Measurements from ENCODE around the gene NUBP2. TPM values are rescaled to one million over a fixed set of nuclear protein-coding genes. Genes with fewer than 3 reads are reported as not detected.
A peak's percentile ranks its signal among the peaks of the same experiment; 100 is the strongest.

Gene NUBP2
- total and polyA plus RNA-seq, 2 experiments from 2014 or later: 79.4 to 175 TPM

DNA sequence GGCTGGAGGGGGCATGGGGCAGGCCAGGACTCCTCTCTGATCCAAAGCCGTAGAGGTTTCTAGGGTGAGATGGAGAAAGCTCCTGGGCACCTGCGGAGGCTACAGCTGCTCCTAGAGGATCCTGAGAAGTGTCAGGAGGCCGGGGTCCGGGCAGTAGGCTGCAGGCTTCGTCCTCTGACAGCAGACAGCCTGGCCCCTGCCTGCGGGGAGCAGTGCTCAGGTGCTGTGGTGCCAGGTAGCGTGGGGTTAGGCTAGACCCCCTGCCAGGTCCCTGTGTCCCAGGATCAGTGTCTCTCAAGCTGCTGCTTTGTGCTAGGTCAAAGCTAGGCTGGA, 8.3 kb upstream of the NUBP2 start:
- Histone ChIP-seq H3K36me3 (ENCODE audit: insufficient read depth) (no peaks in the 10 kb centered on the region), H2AFZ (no peak overlapping the region)

DNA sequence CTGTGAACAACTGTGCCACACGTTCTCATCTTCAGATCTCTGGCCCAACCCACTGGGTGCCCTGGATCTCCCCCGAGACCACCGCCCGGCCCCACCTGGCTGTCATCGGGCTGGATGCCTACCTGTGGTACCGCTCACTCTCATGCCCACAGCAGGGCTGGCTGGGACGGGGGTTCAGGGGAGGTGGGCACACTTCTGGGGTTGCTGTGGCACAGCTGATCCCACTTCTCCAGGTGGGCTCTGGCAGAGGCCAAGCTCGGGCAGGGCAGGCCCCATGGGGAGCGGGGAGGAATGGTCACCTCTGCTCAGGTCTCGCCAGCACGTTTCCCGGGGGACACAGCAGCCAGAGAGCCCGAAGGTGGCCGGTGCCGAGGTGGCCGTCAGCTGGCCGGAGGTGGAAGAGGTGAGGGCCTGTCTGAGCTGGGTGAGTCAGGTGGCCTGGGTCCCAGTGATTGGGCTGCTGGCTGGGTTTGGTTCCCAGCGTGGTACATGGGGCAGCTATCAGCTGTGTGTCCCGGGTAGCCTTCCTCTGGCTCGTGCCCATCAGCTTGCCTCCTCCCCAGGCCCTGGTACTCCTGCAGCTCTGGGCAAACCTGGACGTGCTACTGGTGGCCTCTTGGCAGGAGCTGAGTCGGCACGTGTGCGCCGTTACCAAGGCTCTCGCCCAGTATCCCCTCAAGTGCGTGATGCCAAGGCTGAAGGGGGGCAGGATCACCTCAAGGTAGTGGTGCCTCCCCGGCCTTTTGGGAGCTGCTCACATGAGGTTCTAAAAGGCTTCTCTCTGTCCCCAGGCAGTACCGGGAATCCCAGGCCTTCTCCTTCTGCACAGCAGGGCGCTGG, 7.5 kb upstream of the NUBP2 start:
- ATAC-seq (no peak), DNase-seq (ENCODE audit: low spot score) (no peak)
- Mint-ChIP-seq H3K4me3 (peak overlapping the region; percentile 30; the same call in 1 of the 3 replicates), H3K9me3 (peaks cover 4% of the 10 kb centered on the region; the same call in 2 of the 3 replicates), H3K27me3 (ENCODE audit: insufficient read depth, low read depth, poor library complexity) (peaks cover 22% of the 10 kb centered on the region), H3K36me3 (ENCODE audit: low read depth) (peaks cover 17% of the 10 kb centered on the region), H3K4me1 (peaks cover 5% of the 10 kb centered on the region), H3K27ac (no peak overlapping the region)
- no peaks in the 10 kb centered on the region for H3K36me3 ChIP-seq (ENCODE audit: insufficient read depth)
- peaks cover 11% of the 10 kb centered on the region; the same call in 1 of the 2 replicates for H3F3A ChIP-seq (replicated peaks; ENCODE audit: low read depth)
- no peaks in the 10 kb centered on the region for H3K9me2 ChIP-seq (ENCODE audit: insufficient read depth)
- peaks cover under 1% of the 10 kb centered on the region for H3K4me1 ChIP-seq (ENCODE audit: insufficient read depth)
- H3K27me3 ChIP-seq (ENCODE audit: insufficient read depth): no peaks in the 10 kb centered on the region
- peaks cover 15% of the 10 kb centered on the region for H3K79me2 ChIP-seq (replicated peaks; ENCODE audit: insufficient read depth)
- H3K27ac ChIP-seq (ENCODE audit: low read depth): no peak overlapping the region
- no peak overlapping the region for H3K4me3 ChIP-seq
- H2AFZ ChIP-seq: no peak overlapping the region
- H3K4me2 ChIP-seq: no peak overlapping the region
- peaks cover 5% of the 10 kb centered on the region; the same call in 1 of the 2 replicates for H4K20me1 ChIP-seq (replicated peaks; ENCODE audit: insufficient read depth)
- no peak for TF ChIP-seq NANOG (IDR thresholded peaks at IDR 0.05; ENCODE audit: borderline replicate concordance)
- TF ChIP-seq, protein P1, sequence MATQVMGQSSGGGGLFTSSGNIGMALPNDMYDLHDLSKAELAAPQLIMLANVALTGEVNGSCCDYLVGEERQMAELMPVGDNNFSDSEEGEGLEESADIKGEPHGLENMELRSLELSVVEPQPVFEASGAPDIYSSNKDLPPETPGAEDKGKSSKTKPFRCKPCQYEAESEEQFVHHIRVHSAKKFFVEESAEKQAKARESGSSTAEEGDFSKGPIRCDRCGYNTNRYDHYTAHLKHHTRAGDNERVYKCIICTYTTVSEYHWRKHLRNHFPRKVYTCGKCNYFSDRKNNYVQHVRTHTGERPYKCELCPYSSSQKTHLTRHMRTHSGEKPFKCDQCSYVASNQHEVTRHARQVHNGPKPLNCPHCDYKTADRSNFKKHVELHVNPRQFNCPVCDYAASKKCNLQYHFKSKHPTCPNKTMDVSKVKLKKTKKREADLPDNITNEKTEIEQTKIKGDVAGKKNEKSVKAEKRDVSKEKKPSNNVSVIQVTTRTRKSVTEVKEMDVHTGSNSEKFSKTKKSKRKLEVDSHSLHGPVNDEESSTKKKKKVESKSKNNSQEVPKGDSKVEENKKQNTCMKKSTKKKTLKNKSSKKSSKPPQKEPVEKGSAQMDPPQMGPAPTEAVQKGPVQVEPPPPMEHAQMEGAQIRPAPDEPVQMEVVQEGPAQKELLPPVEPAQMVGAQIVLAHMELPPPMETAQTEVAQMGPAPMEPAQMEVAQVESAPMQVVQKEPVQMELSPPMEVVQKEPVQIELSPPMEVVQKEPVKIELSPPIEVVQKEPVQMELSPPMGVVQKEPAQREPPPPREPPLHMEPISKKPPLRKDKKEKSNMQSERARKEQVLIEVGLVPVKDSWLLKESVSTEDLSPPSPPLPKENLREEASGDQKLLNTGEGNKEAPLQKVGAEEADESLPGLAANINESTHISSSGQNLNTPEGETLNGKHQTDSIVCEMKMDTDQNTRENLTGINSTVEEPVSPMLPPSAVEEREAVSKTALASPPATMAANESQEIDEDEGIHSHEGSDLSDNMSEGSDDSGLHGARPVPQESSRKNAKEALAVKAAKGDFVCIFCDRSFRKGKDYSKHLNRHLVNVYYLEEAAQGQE (IDR thresholded peaks at IDR 0.05; ENCODE audit: unreplicated experiment): no peak
- no peak for TF ChIP-seq JUNB (IDR thresholded peaks at IDR 0.05; ENCODE audit: unreplicated experiment)
- no peak for TF ChIP-seq ZNF114 (CRISPR knock-in tag; IDR thresholded peaks at IDR 0.05)
- TF ChIP-seq, protein P2, sequence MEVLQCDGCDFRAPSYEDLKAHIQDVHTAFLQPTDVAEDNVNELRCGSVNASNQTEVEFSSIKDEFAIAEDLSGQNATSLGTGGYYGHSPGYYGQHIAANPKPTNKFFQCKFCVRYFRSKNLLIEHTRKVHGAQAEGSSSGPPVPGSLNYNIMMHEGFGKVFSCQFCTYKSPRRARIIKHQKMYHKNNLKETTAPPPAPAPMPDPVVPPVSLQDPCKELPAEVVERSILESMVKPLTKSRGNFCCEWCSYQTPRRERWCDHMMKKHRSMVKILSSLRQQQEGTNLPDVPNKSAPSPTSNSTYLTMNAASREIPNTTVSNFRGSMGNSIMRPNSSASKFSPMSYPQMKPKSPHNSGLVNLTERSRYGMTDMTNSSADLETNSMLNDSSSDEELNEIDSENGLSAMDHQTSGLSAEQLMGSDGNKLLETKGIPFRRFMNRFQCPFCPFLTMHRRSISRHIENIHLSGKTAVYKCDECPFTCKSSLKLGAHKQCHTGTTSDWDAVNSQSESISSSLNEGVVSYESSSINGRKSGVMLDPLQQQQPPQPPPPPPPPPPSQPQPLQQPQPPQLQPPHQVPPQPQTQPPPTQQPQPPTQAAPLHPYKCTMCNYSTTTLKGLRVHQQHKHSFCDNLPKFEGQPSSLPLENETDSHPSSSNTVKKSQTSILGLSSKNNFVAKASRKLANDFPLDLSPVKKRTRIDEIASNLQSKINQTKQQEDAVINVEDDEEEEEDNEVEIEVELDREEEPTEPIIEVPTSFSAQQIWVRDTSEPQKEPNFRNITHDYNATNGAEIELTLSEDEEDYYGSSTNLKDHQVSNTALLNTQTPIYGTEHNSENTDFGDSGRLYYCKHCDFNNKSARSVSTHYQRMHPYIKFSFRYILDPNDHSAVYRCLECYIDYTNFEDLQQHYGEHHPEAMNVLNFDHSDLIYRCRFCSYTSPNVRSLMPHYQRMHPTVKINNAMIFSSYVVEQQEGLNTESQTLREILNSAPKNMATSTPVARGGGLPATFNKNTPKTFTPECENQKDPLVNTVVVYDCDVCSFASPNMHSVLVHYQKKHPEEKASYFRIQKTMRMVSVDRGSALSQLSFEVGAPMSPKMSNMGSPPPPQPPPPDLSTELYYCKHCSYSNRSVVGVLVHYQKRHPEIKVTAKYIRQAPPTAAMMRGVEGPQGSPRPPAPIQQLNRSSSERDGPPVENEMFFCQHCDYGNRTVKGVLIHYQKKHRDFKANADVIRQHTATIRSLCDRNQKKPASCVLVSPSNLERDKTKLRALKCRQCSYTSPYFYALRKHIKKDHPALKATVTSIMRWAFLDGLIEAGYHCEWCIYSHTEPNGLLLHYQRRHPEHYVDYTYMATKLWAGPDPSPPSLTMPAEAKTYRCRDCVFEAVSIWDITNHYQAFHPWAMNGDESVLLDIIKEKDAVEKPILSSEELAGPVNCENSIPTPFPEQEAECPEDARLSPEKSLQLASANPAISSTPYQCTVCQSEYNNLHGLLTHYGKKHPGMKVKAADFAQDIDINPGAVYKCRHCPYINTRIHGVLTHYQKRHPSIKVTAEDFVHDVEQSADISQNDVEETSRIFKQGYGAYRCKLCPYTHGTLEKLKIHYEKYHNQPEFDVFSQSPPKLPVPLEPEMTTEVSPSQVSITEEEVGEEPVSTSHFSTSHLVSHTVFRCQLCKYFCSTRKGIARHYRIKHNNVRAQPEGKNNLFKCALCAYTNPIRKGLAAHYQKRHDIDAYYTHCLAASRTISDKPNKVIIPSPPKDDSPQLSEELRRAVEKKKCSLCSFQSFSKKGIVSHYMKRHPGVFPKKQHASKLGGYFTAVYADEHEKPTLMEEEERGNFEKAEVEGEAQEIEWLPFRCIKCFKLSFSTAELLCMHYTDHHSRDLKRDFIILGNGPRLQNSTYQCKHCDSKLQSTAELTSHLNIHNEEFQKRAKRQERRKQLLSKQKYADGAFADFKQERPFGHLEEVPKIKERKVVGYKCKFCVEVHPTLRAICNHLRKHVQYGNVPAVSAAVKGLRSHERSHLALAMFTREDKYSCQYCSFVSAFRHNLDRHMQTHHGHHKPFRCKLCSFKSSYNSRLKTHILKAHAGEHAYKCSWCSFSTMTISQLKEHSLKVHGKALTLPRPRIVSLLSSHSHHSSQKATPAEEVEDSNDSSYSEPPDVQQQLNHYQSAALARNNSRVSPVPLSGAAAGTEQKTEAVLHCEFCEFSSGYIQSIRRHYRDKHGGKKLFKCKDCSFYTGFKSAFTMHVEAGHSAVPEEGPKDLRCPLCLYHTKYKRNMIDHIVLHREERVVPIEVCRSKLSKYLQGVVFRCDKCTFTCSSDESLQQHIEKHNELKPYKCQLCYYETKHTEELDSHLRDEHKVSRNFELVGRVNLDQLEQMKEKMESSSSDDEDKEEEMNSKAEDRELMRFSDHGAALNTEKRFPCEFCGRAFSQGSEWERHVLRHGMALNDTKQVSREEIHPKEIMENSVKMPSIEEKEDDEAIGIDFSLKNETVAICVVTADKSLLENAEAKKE (CRISPR knock-in tag; IDR thresholded peaks at IDR 0.05): no peak
- TF ChIP-seq CREB1 (CRISPR knock-in tag; IDR thresholded peaks at IDR 0.05; ENCODE audit: low read depth): no peak
- TF ChIP-seq, protein P3, sequence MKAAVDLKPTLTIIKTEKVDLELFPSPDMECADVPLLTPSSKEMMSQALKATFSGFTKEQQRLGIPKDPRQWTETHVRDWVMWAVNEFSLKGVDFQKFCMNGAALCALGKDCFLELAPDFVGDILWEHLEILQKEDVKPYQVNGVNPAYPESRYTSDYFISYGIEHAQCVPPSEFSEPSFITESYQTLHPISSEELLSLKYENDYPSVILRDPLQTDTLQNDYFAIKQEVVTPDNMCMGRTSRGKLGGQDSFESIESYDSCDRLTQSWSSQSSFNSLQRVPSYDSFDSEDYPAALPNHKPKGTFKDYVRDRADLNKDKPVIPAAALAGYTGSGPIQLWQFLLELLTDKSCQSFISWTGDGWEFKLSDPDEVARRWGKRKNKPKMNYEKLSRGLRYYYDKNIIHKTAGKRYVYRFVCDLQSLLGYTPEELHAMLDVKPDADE (IDR thresholded peaks at IDR 0.05): no peak

More for the DNA sequence above, 8.3 kb upstream of the NUBP2 start:
- peaks cover 5% of the 10 kb centered on the region; the same call in 1 of the 2 replicates for H4K20me1 ChIP-seq (replicated peaks; ENCODE audit: insufficient read depth)
- peak overlapping the region; percentile 97; the same call in 1 of the 2 replicates for H3K4me3 ChIP-seq
- H3K9me2 ChIP-seq (ENCODE audit: insufficient read depth): no peaks in the 10 kb centered on the region
- H3K36me3 Mint-ChIP-seq (ENCODE audit: low read depth): peaks cover 23% of the 10 kb centered on the region
- H3K4me1 ChIP-seq (ENCODE audit: insufficient read depth): peaks cover 4% of the 10 kb centered on the region
- ATAC-seq: no peak
- peaks cover 15% of the 10 kb centered on the region for H3K79me2 ChIP-seq (replicated peaks; ENCODE audit: insufficient read depth)
- H3K27ac ChIP-seq (ENCODE audit: low read depth): no peak overlapping the region
- no peak overlapping the region for H3K27ac Mint-ChIP-seq
- peak overlapping the region; percentile 96 for H3K4me2 ChIP-seq
- peaks cover 14% of the 10 kb centered on the region; the same call in 1 of the 2 replicates for H3F3A ChIP-seq (replicated peaks; ENCODE audit: low read depth)
- H3K4me3 Mint-ChIP-seq: 0 out of 3 replicates have a peak overlapping the region, but pooled peaks have one; percentile 30
- TF ChIP-seq JUNB (IDR thresholded peaks at IDR 0.05; ENCODE audit: unreplicated experiment): no peak
- peaks cover 23% of the 10 kb centered on the region for H3K27me3 Mint-ChIP-seq (ENCODE audit: insufficient read depth, low read depth, poor library complexity)
- H3K9me3 Mint-ChIP-seq: peaks cover 4% of the 10 kb centered on the region; the same call in 2 of the 3 replicates
- no peak for DNase-seq (ENCODE audit: low spot score)
- no peaks in the 10 kb centered on the region for H3K27me3 ChIP-seq (ENCODE audit: insufficient read depth)
- peaks cover 8% of the 10 kb centered on the region for H3K4me1 Mint-ChIP-seq
